Liver (tissue), 9 donors: ENCODE results near the gene PYGL. TPM values are rescaled to one million over a fixed set of nuclear protein-coding genes. Genes with fewer than 3 reads are reported as not detected.
"Not testable (repeated sequence)": the region's sequence is repeated elsewhere in the genome, so short reads cannot be mapped to it uniquely, and the experiment has no call there.

Experiments
- DNase-seq: peaks from one replicate; pipeline ENCODE4 v3.0.0-alpha.2; 2017; ENCODE audit warnings: low spot score
- H3K27ac ChIP-seq, 2 donors: one replicate each; pipeline ENCODE4 v1.7.0; 2013; ENCODE audit warnings: inconsistent platforms in 2 of 2, low read length in 2 of 2, control low read depth in 1 of 2, low read depth in 1 of 2, mild to moderate bottlenecking in 1 of 2
- H3K27me3 ChIP-seq, 4 donors: one replicate each; pipeline versions ENCODE4 v1.6.1 to v1.7.0; 2013; ENCODE audit warnings: low read length in 3 of 4, inconsistent platforms in 1 of 4, mild to moderate bottlenecking in 1 of 4, moderate library complexity in 1 of 4; ENCODE audit not compliant: control insufficient read depth in 4 of 4, insufficient read depth in 4 of 4
- H3K36me3 ChIP-seq, 4 donors: one replicate each; pipeline versions ENCODE4 v1.6.1 to v1.7.0; 2013; ENCODE audit warnings: low read length in 3 of 4, mild to moderate bottlenecking in 3 of 4, low read depth in 1 of 4, moderate library complexity in 1 of 4; ENCODE audit not compliant: control insufficient read depth in 4 of 4, insufficient read depth in 3 of 4
- H3K4me1 ChIP-seq, 4 donors: one replicate each; pipeline versions ENCODE4 v1.6.1 to v1.7.0; 2013; ENCODE audit warnings: low read length in 3 of 4, mild to moderate bottlenecking in 3 of 4, moderate library complexity in 1 of 4; ENCODE audit not compliant: control insufficient read depth in 4 of 4, insufficient read depth in 4 of 4
- H3K4me3 ChIP-seq, 3 donors: one replicate each; pipeline versions ENCODE4 v1.6.1 to v1.7.0; 2013; ENCODE audit warnings: low read length in 3 of 3, control low read depth in 1 of 3, low read depth in 1 of 3, mild to moderate bottlenecking in 1 of 3
- H3K9ac ChIP-seq, 2 donors: one replicate each; pipeline ENCODE4 v1.7.0; 2013; ENCODE audit warnings: low read length in 2 of 2, mild to moderate bottlenecking in 2 of 2, moderate library complexity in 2 of 2, control low read depth in 1 of 2, low read depth in 1 of 2
- H3K9me3 ChIP-seq, 4 donors: one replicate each; pipeline versions ENCODE4 v1.6.1 to v1.7.0; 2013; ENCODE audit warnings: low read length in 3 of 4; ENCODE audit not compliant: control insufficient read depth in 4 of 4
- FOXA1 ChIP-seq: IDR thresholded peaks from 2 replicates; pipeline ENCODE4 v1.6.1; 2016; ENCODE audit warnings: antibody characterized with exemption
- FOXA2 ChIP-seq: IDR thresholded peaks from 2 replicates; pipeline ENCODE4 v1.6.1; 2016; ENCODE audit warnings: antibody characterized with exemption
- GABPA ChIP-seq, 2 donors: IDR thresholded peaks in 1 of 2; conservative IDR thresholded peaks in 1 of 2; 2 replicates each; pipeline ENCODE4 v1.6.1; 2016; ENCODE audit warnings: antibody characterized with exemption in 2 of 2, mild to moderate bottlenecking in 1 of 2, moderate library complexity in 1 of 2
- HNF4A ChIP-seq, 2 donors: conservative IDR thresholded peaks; 2 replicates each; pipeline ENCODE4 v1.6.1; 2016; ENCODE audit warnings: antibody characterized with exemption in 2 of 2, mild to moderate bottlenecking in 2 of 2
- NR2F2 ChIP-seq: IDR thresholded peaks from 2 replicates; pipeline ENCODE4 v1.6.1; 2016; ENCODE audit warnings: antibody characterized with exemption
- RAD21 ChIP-seq, 2 donors: IDR thresholded peaks; 2 replicates each; pipeline ENCODE4 v1.6.1; 2016; ENCODE audit warnings: antibody characterized with exemption in 2 of 2, mild to moderate bottlenecking in 2 of 2
- RXRA ChIP-seq, 2 donors: IDR thresholded peaks; 2 replicates each; pipeline ENCODE4 v1.6.1; 2017 to 2018; ENCODE audit warnings: antibody characterized with exemption in 2 of 2, mild to moderate bottlenecking in 1 of 2
- SP1 ChIP-seq: IDR thresholded peaks from 2 replicates; pipeline ENCODE4 v1.6.1; 2018; ENCODE audit warnings: antibody characterized with exemption, mild to moderate bottlenecking
- TAF1 ChIP-seq: conservative IDR thresholded peaks from 2 replicates; pipeline ENCODE4 v1.6.1; 2016; ENCODE audit warnings: antibody characterized with exemption, mild to moderate bottlenecking
- YY1 ChIP-seq: IDR thresholded peaks from 2 replicates; pipeline ENCODE4 v1.6.1; 2016; ENCODE audit warnings: antibody characterized with exemption, mild to moderate bottlenecking
- WGBS: extraction: QIAGEN DNeasy Blood & Tissue Kit; methylation state at CpG from one replicate; pipeline ENCODE4 v1.1.7; 2013; 5-methylcytosine and 5-hydroxymethylcytosine counted together
- polyA plus RNA-seq, 2 donors: library from polyadenylated mRNA; stranded (reverse) in 1 of 2; unstranded in 1 of 2; fragments of 200-250 nt in 1 of 2; fragments of >200 nt in 1 of 2; fragmentation: Nextera tagmentation in 1 of 2; extraction: Ambion mirVana in 1 of 2; gene quantifications; one replicate each; pipeline versions ENCODE4 v1.2.1 to v1.2.3, GENCODE V29; 2013 to 2015
- total RNA-seq, 2 donors: library from RNA; depleted of rRNA; stranded (reverse); fragments of >200 nt; gene quantifications; one replicate each; pipeline ENCODE4 v1.2.3, GENCODE V29; 2014
- TF ChIP-seq, protein P1 (sequence below): IDR thresholded peaks from 2 replicates; pipeline ENCODE4 v1.6.1; 2016; ENCODE audit warnings: antibody characterized with exemption, mild to moderate bottlenecking
- TF ChIP-seq, protein P2 (sequence below): IDR thresholded peaks from 2 replicates; pipeline ENCODE4 v1.6.1; 2016; ENCODE audit warnings: antibody characterized with exemption
- donor health status: healthy.
- donor health status: healthy.
- donor health status: healthy.
- donor health status: healthy.
- donor health status: healthy.

Gene PYGL
- total and polyA plus RNA-seq, 4 donors = 53.0 to 109 (median 86.3) TPM

DNA sequence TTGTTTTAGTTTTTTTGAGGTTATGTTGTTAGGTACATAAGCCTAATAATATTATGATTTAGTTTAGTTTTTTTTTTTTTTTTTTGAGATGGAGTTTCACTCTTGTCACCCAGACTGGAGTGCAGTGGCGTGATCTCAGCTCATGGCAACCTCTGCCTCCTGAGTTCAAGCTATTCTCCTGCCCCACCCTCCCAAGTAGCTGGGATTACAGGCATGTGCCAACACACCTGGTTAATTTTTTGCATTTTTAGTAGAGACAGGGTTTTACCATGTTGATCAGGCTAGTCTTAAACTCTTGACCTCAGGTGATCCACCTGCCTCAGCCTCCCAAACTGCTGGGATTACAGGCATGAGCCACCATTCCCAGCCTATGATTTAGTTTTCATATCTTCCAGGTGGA lies 47.3 kb downstream of the PYGL start:
- H3K36me3 ChIP-seq, H3K4me1 ChIP-seq, H3K27ac ChIP-seq, H3K9ac ChIP-seq, H3K4me3 ChIP-seq, DNase-seq, H3K9me3 ChIP-seq, H3K27me3 ChIP-seq: not testable (repeated sequence)
- WGBS = 82% methylated on average over 1 of the region's 1 CpG

DNA sequence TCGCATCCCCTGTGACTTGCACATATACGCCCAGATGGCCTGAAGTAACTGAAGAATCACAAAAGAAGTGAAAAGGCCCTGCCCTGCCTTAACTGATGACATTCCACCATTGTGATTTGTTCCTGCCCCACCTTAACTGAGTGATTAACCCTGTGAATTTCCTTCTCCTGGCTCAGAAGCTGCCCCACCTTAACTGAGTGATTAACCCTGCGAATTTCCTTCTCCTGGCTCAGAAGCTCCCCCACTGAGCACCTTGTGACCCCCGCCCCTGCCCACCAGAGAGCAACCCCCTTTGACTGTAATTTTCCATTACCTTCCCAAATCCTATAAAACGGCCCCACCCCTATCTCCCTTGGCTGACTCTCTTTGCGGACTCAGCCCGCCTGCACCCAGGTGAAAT lies 47.9 kb downstream of the PYGL start:
- not testable (repeated sequence) for H3K9me3 ChIP-seq, H3K4me3 ChIP-seq, H3K4me1 ChIP-seq, H3K36me3 ChIP-seq, H3K27ac ChIP-seq, H3K9ac ChIP-seq, DNase-seq, H3K27me3 ChIP-seq
- 90% methylated on average over 5 of the region's 7 CpGs for WGBS

DNA sequence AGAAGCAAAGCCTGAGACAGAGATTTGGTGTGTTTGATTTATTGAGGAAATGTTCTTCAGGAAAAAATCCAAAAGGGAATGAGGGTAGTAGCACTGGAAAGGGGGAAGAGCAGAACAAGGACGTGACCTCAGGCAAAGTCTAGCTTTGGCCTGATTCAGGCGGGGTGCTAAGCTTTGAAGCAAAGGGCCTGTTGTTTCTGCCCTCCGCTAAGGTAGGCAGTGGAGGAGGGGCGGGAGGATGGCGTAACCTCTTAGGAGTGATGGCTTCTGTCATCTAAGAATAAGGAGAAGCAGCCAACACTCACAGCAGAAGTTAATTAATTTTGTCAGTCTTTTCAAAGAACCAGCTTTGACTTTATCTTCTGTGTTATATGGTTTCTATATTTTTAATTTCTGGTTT lies 52.0 kb downstream of the PYGL start:
- DNase-seq = no peak
- no peak overlapping the region for H3K9ac ChIP-seq
- no peaks in the 10 kb centered on the region for H3K4me1 ChIP-seq
- no peaks in the 10 kb centered on the region for H3K9me3 ChIP-seq
- TF ChIP-seq NR2F2 = no peak
- no peaks in the 10 kb centered on the region for H3K27me3 ChIP-seq
- H3K36me3 ChIP-seq = no peaks in the 10 kb centered on the region
- no peak overlapping the region for H3K4me3 ChIP-seq
- no peak overlapping the region for H3K27ac ChIP-seq
- WGBS = 81% methylated on average over 5 of the region's 5 CpGs

DNA sequence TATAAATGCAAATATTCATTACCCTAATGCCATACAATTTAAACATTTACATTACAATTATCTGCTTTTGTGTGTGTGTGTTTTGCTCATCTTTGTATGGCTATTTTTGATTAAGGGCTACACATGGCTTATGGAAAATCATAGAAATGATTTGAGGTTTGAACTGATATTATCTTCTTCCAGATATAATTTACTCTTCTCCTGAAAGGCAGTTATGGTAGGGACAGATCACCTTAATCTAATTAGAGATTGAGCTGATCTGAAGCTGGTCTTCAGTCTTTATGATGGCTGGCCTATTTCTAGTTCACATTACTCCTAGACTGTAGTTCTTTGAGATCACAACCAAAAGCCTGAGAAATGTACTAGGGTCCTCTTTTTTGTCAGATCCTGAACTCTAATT lies 56.8 kb downstream of the PYGL start:
- Histone ChIP-seq H3K4me3 (no peak overlapping the region), H3K9me3 (no peaks in the 10 kb centered on the region), H3K4me1 (no peaks in the 10 kb centered on the region), H3K36me3 (peaks cover 0 to 3% (median 0%) of the 10 kb centered on the region in 4 donors), H3K27me3 (no peaks in the 10 kb centered on the region), H3K27ac (no peak overlapping the region), H3K9ac (no peak overlapping the region)
- DNase-seq = no peak
- TF ChIP-seq SP1 = no peak
- no peak for TF ChIP-seq HNF4A (conservative IDR thresholded peaks at IDR 0.05)
- no peak for TF ChIP-seq FOXA1

DNA sequence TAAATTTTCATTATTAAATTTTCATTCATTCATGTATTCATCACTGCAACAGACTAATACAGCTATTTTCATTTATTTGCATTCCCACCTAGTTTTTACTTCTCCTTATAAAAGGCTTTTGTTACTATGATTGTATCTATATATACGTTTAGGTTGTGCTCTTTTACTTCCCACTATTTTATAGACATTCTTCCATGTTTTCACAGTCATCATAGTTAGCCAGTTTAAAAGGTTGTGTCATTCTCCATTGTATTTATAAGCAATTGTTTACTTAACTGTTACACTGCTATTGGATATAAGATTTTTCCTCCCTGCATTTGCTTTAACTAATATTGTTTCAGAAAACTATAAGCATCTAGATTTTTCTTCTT lies 60.5 kb downstream of the PYGL start:
- TF ChIP-seq, protein P1, sequence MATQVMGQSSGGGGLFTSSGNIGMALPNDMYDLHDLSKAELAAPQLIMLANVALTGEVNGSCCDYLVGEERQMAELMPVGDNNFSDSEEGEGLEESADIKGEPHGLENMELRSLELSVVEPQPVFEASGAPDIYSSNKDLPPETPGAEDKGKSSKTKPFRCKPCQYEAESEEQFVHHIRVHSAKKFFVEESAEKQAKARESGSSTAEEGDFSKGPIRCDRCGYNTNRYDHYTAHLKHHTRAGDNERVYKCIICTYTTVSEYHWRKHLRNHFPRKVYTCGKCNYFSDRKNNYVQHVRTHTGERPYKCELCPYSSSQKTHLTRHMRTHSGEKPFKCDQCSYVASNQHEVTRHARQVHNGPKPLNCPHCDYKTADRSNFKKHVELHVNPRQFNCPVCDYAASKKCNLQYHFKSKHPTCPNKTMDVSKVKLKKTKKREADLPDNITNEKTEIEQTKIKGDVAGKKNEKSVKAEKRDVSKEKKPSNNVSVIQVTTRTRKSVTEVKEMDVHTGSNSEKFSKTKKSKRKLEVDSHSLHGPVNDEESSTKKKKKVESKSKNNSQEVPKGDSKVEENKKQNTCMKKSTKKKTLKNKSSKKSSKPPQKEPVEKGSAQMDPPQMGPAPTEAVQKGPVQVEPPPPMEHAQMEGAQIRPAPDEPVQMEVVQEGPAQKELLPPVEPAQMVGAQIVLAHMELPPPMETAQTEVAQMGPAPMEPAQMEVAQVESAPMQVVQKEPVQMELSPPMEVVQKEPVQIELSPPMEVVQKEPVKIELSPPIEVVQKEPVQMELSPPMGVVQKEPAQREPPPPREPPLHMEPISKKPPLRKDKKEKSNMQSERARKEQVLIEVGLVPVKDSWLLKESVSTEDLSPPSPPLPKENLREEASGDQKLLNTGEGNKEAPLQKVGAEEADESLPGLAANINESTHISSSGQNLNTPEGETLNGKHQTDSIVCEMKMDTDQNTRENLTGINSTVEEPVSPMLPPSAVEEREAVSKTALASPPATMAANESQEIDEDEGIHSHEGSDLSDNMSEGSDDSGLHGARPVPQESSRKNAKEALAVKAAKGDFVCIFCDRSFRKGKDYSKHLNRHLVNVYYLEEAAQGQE = no peak
- no peak for TF ChIP-seq GABPA (IDR thresholded peaks at IDR 0.05 in 1 of 2, conservative IDR thresholded peaks at IDR 0.05 in 1 of 2)
- TF ChIP-seq, protein P2, sequence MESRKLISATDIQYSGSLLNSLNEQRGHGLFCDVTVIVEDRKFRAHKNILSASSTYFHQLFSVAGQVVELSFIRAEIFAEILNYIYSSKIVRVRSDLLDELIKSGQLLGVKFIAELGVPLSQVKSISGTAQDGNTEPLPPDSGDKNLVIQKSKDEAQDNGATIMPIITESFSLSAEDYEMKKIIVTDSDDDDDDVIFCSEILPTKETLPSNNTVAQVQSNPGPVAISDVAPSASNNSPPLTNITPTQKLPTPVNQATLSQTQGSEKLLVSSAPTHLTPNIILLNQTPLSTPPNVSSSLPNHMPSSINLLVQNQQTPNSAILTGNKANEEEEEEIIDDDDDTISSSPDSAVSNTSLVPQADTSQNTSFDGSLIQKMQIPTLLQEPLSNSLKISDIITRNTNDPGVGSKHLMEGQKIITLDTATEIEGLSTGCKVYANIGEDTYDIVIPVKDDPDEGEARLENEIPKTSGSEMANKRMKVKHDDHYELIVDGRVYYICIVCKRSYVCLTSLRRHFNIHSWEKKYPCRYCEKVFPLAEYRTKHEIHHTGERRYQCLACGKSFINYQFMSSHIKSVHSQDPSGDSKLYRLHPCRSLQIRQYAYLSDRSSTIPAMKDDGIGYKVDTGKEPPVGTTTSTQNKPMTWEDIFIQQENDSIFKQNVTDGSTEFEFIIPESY = no peak
- no peak for TF ChIP-seq FOXA2
- no peak for TF ChIP-seq SP1
- no peak for TF ChIP-seq TAF1
- no peak for TF ChIP-seq YY1
- no peak for TF ChIP-seq NR2F2
- no peak for TF ChIP-seq HNF4A (conservative IDR thresholded peaks at IDR 0.05)
- TF ChIP-seq RXRA (IDR thresholded peaks at IDR 0.05) = no peak
- TF ChIP-seq RAD21 (IDR thresholded peaks at IDR 0.05) = no peak
- no peaks in the 10 kb centered on the region for H3K27me3 ChIP-seq
- WGBS = 83% methylated on average over 1 of the region's 1 CpG
- DNase-seq = no peak
- no peak overlapping the region for H3K4me3 ChIP-seq
- H3K4me1 ChIP-seq = no peaks in the 10 kb centered on the region
- H3K27ac ChIP-seq = no peak overlapping the region
- H3K36me3 ChIP-seq = peaks cover 0 to 3% (median 0%) of the 10 kb centered on the region in 4 donors
- H3K9me3 ChIP-seq = no peaks in the 10 kb centered on the region
- no peak overlapping the region for H3K9ac ChIP-seq
